ENCODE data around the gene KATNB1.

KATNB1 gene

DNA sequence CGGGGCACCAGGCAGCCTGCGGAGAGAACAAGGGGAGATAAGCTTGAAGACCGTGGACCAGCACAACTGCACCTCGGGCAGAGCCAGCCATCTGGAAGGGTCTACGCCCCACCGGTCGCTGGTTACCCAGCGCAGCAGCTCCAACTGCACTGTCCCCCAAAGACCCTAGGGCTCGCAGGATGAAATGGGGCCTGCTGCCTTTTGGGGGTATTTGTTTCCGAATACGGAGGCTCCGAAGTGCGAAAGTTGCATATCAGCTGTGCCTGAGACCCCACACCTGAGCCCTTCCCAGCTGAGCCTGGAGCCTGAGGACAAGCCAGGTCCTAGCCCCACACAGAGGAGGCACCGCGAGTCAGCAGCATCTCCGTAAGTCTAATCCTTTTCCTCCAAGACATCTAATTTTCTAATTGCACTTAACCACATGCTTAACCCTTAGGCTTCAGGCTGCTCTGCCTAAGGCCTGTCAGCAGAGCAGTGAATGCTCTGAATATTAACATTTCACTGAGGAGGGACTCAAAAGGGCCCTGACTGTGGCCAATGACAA, 62.8 kb downstream of the KATNB1 start:
- no peak for DNase-seq

DNA sequence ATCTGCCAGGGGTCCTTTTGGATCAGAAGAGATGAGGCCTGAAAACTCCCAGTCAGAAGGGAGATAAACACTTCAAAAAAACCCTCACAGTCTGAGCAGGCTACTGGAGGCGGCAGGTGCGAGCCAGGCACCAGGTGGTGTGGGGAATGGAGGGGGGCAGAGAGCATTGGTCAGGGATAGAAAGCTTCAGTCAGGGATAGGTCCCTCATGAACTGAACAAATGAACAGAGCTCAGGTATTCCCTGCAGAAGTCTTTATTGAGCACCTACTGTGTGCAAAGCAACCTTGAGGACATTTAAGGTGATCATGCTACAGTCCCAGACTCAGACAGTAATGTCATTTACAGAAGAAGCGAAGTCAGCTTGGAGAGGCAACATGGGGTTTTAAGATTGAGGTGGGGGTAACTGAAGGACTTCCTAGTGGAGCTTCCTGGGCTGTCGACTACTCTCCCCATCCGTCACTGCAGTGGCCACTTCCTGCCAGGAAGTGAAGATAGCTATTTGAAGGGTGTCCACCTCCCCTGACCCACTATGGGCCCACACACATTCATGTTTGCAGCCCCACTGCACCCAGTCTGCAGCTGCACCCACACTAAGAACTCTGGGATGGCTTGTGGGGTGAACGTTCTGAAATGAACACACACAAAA, 63.5 kb downstream of the KATNB1 start:
- no peak for DNase-seq

DNA sequence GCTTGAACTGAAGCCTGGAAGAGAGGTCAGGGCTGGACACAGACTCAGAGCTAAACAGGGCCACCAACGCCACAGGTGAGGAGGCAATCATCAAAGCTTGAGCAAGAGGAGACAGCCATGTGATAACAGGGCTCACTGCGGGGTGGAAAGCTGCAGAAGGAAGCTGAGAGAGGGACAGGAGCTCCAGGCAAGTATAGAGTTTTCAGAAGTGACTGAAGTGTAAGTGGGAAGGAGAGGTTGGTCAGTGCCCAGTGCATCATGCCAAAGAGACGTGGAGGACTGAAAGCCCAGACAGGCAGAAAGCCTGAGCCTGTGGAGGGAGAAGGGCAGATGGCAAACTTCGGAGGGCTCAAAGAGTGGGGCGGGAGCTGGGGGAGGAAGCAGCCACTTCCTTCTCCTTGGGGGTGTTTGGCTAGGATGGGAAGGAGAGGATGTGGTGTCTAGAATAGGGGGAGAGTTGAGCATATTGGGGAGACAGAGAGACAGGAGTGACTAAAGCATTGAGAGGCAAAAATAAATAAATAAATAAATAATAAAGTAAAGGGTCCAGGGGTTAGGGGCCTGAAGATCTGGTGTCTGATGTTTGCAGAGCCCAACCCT, 64.1 kb downstream of the KATNB1 start:
- DNase-seq: peak; percentile 41

DNA sequence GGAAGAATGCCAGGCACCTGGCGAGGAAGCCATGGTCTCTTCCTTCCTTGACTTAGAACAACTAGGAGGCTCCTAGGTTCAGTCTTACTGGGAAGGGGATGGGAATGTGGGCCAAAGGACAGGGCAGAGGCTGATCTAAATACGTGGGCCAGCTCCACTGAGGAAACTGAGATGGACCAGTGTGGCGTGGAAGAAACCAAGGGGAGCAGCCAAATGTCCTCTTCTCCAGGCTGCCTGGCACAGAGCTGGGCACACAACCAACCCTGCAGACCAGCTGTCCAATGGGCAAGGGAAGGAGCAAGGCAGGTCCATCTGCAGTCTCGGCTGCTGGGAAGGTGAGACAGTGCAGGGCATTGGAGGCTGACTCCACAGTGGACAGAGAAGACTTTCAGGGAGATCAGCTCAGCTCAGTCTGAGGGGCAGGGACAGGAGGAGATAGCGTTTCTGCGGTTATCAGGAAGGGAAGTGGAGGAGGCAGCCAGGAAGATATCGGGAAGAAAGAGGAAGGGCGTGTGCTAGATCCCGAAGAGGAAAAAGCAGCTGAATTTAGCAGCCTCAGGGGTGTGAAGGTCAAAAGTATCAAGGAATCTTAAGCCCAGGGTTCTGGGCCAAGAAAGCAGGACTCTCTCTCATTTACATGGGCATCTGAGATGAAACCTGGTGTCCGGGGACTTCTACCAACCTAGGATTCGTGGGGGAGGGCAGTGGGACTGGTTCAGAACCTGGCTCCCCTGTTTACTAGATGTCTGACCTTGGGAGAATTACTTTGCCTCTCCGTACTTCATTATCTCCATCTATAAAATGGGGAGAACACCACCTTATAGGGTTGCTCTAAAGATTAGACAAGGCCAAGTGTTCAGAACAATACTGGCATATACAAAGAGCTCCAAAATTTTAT, 64.9 kb downstream of the KATNB1 start:
- peak; percentile 29 for DNase-seq

DNA sequence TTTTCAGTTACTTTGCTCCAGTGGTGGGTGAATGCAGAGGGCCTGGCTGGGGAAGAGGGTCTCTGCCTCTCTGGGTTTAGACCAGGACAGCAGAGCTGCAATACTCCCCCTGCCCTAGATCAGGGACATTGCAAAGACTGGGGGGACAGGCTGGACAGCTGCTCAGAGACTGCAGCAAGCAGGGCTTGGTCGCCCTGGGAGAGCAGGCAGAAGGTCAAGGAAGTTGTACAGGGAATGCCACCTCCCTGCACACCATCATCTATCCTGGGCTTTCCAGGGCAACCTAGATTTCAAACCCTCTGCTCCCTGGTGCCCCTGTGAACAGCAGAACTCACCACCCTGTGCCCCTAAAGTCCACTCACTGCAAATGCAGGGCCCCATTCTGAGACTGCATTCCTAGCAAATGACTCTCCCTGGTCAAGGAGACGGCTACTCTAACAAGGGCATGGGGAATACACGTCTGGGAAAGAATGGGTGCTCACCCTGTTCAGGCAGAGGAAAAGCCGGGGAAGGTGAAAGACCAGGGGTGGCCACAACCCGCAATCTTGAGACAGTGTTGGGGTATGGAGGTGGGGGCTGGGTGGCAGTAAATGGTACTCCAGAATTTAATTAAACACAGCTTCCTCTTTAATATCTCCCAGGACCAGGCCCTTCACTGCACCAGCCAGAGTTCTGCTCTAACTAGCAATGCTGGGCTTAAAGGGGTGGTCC, 65.7 kb downstream of the KATNB1 start:
- peak; percentile 34 for DNase-seq

GRCh38 chr16:57801809-57802340, 66.3 kb downstream of the KATNB1 start:
- DNase-seq: peak; percentile 64

DNA sequence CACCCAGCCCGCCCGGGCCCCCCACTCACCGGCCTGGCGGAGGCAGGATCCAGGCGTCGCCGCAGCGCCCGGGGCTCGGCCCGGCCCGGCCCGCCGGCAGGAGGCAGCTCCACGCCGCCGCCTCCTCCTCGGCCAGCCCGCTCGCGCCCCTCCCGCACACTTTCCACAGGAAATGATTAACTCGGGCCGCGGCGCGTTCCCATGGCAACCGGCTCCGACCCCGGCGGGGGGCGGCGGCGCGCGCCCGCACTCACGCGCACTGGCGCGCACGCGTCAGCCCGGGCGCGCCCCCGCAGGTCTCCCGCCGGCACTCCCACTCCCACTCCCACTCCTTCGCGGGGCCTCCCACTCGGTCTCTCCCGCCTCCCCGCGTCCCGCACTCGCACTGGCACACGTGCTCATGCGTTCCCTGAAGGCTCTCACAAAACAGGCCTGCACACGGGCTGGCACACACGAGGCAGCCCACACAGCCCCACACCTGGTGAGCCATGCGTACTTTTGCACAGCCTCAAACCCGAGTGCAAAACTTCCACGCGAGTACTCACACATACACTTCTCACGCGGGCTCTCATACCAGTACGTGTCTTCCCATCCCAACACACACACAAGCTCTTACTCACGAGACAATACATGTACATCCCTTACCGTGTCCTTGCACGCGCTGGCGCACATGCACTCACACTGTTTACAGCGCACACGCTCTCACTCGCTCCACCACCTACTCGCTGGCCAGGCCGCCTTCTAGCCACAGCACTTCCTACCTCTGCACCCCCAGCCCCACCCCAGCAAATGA, 67.0 kb downstream of the KATNB1 start, which contains the start of gene KIFC3:
TSS of gene KIFC3 (minus strand) at position 151 of the 793 bp plus-strand sequence. CDS start 4,248 bp downstream, outside the sequence.
- DNase-seq: peak; percentile 87

- DNase-seq: peak; percentile 42
Measured at GRCh38 chr16:57803134-57803990, 67.8 kb downstream of the KATNB1 start.

DNA sequence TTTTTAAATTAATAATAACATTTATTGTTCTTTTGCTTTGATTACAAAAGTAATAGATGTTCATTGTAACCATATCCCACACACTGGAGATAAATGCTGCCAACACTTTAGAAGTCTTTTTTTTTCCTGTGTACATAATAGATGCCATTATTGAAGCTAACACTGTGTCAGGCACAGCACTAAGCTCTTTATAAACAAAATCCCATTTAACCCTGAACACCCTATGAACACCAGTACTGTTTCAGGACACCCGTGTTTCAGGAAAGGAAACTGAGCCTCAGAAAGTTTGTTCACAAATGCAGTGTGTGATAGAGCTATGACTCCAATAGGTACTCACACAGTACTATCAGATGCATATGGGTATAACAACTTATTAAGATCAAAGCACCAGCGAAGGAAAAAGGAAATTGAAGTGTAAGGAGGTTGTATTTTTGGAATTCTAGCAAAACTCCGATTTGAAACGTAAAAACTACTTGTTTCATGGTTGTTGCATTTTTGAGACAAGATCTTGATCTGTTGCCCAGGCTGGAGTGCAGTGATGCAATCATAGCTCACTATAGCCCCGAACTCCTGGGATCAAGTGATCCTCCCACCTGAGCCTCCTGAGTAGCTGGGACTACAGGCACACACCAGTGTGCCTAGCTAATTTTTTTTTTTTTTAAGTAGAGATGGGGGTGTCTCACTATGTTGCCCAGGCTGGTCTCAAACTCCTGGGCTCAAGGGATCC, 68.7 kb downstream of the KATNB1 start:
- no peak for DNase-seq

DNA sequence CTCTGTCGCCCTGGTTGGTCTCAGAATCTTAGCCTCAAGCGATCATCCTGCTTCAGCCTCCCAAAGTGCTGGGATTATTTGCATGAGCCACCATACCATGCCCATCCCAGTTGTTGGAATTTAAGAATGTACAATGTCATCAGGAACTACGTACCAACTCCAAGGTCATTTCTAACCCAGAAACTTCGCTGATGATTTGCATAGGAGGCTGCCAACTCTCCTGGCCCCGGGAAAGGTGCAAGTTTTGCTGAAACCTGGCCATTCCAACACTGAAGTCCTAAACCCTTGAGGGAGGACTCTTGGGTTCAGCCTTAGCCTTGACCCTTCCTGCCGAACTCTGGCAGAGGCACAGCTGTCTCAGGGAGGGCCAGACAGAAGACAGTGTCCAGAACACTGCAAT, 69.6 kb downstream of the KATNB1 start:
- no peak for DNase-seq

Data from left hindlimb (tissue), 1 donor.